Suprapubic skin (tissue), 4 donors: ENCODE data around the gene CCND1.

Experiments
- POLR2A ChIP-seq, 2 donors: fragments of 450-650 bp; IDR thresholded peaks; one replicate each; pipeline ENCODE4 v1.6.1; 2017; ENCODE audit warnings: antibody characterized with exemption in 2 of 2, mild to moderate bottlenecking in 2 of 2, moderate library complexity in 2 of 2
- POLR2AphosphoS5 ChIP-seq, 3 donors: sonication (generic); formaldehyde crosslinking; IDR thresholded peaks; one replicate each; pipeline ENCODE4 v1.6.1; 2017; ENCODE audit warnings: antibody characterized with exemption in 3 of 3
- TF ChIP-seq, protein P1 (sequence below), 2 donors: fragments of 200-600 bp in 1 of 2; fragments of 450-650 bp in 1 of 2; sonication (generic) in 1 of 2; IDR thresholded peaks; one replicate each; pipeline ENCODE4 v1.5.1; 2016 to 2019; ENCODE audit warnings: antibody characterized with exemption in 2 of 2, mild to moderate bottlenecking in 1 of 2, moderate library complexity in 1 of 2

DNA sequence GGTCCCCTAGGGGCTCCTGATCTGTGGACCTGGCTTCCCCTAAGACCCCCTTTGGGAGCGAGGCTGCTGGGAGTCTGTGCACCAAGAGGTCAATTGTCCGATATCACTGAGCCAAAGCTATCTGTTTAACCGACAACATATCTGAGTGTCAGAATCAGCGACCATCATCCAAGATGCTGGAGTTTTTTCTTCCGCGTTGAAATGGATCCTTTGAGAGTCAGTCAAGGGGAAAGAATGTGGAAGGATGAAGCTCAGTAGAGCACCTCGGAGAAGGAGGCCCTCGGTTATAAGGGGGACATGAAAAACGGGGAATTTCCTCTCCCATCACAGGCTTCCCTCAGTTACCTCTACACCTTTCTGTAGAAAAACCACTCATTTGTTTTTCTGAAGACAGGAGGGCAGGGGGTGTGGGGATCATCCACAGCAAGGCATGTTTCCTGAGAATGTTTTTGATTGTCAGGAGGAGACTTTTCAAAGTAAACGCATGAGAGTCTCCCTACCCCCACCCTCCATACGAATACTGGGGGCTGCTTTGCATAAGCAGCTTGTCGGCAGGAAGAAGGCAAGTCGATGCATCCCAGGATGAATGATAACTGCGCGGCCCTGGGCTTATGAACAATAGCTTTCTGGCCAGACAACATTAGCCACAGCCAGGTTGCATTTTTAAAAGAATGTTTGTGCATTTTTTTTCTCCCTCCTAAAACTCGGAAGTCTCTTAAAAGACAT is 37.7 kb upstream of the CCND1 start:
- TF ChIP-seq POLR2A (IDR thresholded peaks at IDR 0.05), result no peak
- TF ChIP-seq, protein P1, sequence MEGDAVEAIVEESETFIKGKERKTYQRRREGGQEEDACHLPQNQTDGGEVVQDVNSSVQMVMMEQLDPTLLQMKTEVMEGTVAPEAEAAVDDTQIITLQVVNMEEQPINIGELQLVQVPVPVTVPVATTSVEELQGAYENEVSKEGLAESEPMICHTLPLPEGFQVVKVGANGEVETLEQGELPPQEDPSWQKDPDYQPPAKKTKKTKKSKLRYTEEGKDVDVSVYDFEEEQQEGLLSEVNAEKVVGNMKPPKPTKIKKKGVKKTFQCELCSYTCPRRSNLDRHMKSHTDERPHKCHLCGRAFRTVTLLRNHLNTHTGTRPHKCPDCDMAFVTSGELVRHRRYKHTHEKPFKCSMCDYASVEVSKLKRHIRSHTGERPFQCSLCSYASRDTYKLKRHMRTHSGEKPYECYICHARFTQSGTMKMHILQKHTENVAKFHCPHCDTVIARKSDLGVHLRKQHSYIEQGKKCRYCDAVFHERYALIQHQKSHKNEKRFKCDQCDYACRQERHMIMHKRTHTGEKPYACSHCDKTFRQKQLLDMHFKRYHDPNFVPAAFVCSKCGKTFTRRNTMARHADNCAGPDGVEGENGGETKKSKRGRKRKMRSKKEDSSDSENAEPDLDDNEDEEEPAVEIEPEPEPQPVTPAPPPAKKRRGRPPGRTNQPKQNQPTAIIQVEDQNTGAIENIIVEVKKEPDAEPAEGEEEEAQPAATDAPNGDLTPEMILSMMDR (IDR thresholded peaks at IDR 0.05), result no peak
- TF ChIP-seq POLR2AphosphoS5 (IDR thresholded peaks at IDR 0.05), result no peak
